GM19467 (cell line): ENCODE measurements around the gene SERPINC1.
"Not testable (repeated sequence)": the region's sequence is repeated elsewhere in the genome, so short reads cannot be mapped to it uniquely, and the experiment has no call there.

ENCODE experiments used
- ATAC-seq: cut with Tn5 transposase; IDR thresholded peaks from one replicate; pipeline ENCODE4 v1.9.1; 2021; ENCODE audit warnings: mild to moderate bottlenecking, moderate library complexity; ENCODE audit not compliant: unreplicated experiment

The SERPINC1 gene

DNA sequence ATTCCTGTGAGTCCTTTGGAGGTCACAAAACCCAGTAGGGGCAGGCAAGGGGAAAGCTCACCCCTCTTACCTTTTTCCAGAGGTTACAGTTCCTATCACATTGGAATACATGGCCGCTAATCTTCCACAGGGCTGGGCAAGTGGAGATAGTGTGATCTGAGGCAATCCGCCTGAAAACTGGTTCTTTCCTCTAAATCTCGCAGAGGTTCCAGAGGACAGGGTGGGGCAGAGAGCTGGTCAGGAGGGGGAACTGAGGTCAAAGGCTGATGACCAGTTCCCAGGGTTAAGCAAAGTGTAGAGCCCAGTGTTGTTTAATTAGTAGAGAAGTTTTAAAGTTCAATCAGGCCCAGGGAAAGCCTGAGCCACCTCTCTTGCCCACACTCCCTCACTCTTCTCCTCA is at the start of gene SERPINC1:
Gene SERPINC1, minus strand, starts transcription at position 179 of the 400 bp plus-strand sequence. Its CDS starts 68 bp downstream, at position 111.
- ATAC-seq, result no peak

DNA sequence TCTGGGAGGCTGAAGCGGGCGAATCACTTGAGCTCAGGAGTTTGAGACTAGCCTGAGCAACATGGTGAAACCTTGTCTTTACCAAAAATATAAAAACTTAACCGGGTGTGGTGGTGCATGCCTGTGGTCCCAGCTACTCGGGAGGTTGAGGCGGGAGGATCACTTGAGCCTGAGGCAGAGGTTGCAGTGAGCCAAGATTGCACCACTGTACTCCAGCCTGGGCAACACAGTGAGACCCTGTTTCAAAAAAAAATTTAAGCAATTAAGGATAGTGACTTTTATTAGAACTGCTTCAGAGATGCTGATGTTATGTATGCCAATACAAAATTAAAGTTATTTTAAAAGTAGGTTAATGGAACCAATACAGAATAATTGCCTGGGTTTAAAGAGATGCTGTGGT is 48.8 kb upstream of the SERPINC1 start:
- ATAC-seq, result not testable (repeated sequence)

DNA sequence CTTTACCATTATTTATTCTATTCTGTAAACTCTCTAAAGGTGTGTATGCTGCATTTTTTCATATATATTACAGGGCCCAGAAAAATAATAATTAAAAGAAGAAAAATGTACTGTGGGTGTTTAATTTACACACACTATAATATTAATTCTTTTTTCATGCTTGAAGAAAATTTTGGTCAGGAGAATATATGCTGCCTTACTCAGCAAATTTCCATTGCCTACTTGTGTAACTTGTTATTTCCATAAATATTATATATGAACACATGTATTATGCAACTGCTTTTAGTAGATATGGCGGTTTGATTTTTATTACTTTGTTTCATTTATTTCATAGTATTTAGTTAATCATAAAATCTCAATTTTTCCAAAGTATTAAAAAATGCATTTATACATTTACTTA is 46.4 kb upstream of the SERPINC1 start:
- ATAC-seq, result no peak

DNA sequence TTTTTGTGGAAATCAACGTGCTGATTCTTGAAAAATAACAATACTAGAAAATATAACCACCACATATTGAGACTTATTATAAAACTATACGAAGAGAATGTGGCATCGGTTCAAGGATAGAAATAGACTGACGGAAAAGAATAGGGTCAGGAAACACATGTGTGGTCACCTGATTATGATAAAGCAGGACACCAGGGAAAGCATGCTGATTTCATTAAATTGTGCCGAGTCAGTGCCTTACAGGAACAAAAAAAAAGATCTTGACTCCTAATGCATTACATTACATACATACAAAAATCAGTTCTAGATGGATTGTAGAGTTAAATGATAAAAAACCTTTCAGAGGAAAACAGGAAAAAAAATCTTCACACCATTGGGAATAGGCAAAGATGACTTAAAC is 43.5 kb upstream of the SERPINC1 start:
- ATAC-seq, result no peak

- ATAC-seq, result no peak
Observed at GRCh38 chr1:173954179-173954578, 37.1 kb upstream of the SERPINC1 start.

- ATAC-seq, result no peak
Observed at GRCh38 chr1:173948594-173948993, 31.5 kb upstream of the SERPINC1 start.

DNA sequence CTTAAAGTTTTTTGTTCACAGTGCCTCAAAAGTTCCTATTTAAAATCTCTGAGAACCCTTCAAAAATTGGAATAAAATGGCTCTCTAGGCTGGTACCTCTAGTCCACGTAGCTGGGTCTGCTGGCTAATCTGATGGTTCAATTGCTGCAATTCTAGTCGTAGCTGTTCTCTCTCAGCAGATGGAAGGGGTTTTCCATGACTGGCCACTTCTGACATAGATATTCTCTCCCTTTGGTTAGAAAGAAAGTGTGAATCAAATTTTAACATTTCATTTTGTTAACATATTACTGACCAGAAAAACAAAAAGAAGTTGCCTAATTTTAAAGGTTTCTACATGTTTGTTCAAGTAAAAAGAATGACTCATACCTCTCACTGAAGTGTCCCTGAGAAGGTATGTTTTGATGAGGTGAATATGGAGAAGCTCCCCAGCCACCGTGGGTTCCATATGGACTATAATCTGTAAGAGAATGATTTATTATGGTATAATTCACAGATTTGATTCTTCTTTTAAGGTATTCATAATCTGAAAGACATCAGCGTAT is 29.3 kb upstream of the SERPINC1 start:
- ATAC-seq, result no peak

DNA sequence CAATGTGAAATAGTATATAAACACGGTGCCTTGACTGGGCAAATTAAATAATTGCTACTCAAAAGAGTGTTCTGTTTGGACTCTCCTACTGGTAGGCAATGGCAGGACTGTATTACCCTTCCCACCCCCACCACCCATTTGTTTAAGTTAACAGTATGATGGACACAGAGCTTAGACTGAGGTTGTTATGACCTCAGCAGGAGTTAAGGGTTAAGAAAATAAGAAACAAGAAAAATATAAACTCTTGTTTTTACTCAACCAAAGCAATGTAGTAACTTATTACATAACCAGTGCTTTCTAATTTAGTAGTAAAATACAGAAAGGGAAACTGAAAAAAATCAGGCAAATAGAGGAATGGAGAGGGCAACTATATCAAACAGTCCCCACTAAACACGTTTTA is 19.9 kb upstream of the SERPINC1 start:
- ATAC-seq, result no peak

DNA sequence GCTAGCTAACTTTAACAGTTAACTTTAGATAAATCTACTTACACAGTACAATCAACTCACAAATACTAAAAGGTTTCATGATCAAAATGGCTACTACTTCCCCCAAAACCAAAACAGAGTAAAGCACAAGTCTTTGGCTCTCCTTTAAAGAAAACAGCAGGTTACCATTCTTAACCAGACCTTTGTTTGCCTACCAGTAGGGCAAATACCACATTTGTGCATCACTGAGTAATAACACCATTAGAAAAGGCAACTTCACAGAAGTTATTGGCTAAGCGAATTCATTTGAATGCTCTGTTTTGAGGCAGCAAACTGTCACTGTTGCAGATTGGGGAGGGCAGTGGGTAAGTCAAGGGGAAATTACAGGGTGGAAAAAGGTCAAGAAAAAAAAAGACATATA is 17.3 kb upstream of the SERPINC1 start:
- ATAC-seq, result no peak

DNA sequence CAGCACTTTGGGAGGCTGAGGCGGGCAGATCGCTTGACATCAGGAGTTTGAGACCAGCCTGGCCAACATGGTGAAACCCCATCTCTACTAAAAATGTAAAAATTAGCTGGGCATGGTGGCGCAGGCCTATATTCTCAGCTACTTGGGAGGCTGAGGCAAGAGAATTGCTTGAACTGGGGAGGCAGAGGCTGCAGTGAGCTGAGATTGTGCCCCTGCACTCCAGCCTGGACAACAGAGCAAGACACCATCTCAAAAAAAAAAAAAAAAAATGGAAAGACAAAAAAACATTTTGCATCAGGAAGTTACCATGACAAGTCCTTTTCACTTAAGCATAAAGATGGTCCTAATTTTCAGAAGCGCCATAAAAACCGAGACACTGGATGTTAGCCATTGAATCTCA is 13.4 kb upstream of the SERPINC1 start:
- not testable (repeated sequence) for ATAC-seq

- no peak for ATAC-seq
Observed at GRCh38 chr1:173925306-173926242, 8.4 kb upstream of the SERPINC1 start.

GRCh38 chr1:173920861-173921260 is 3.7 kb upstream of the SERPINC1 start:
- ATAC-seq, result no peak

GRCh38 chr1:173917635-173918493 is 737 bp upstream of the SERPINC1 start:
- no peak for ATAC-seq

GRCh38 chr1:173916667-173917066 is 460 bp downstream of the SERPINC1 start:
- no peak for ATAC-seq

DNA sequence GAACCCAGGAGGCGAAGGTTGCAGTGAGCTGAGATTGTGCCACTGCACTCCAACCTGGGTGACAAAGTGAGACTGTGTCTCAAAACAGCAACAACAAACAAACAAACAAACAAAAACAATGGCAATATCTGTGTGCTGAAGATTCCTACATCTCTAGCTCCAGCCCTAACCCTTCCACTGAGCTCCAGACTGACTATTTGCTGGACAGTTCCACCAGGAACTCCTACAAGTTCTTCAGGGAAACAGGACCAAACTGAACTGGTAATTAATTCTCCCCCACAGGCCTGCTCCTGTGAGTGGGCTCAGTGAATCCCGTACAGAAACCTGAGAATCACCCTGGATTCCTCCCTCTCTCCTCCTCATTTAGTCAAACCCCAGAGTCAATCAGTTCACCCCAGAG is 1.5 kb downstream of the SERPINC1 start:
- ATAC-seq, result no peak

GRCh38 chr1:173914366-173914871 is 2.7 kb downstream of the SERPINC1 start:
- ATAC-seq, result no peak

- ATAC-seq, result no peak
Observed at GRCh38 chr1:173913111-173913510, 4.0 kb downstream of the SERPINC1 start.

GRCh38 chr1:173903827-173904531 is 13.1 kb downstream of the SERPINC1 start:
- no peak for ATAC-seq

DNA sequence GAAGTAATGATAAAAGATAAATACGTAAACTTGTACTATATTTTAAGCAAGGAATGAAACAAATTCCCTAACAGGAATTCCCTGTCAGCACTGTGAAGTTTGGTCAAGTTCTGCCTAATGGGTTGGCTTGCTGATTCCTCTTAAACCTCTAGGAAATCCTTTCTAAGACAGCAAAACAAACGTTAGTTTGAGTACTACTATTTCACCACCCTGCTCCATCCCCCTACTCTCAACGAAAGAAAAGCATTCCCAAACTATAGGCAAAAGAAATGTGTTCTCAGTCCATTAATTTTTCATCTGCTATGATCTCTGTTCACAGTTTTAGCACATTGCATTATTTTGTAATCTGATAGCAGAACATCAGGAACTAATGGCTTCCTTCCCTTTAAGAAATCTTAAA is 16.1 kb downstream of the SERPINC1 start:
- no peak for ATAC-seq

DNA sequence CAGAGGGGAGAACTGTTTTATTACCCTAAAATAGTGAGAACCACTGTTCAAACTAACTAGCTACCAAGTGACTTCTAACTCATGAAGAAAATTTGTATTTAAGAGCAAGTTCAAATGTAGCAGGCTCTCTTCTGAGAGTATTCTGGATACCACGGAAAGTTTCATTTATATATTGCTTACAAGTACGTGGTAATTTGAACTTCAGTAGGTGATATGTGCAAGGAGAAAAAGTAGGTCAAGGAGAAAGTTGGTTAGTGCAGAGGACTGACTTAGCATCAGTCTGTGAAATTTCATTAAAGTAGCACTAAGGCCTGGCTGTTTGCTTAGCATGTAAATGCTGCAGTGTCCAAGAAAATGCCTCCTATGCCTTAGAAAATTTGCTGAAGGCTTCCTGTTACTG is 16.7 kb downstream of the SERPINC1 start:
- no peak for ATAC-seq

- no peak for ATAC-seq
Observed at GRCh38 chr1:173894189-173894588, 22.9 kb downstream of the SERPINC1 start.
